CD4-positive, alpha-beta T cell treated with Interleukin-21 for 1 hour (primary cell): ENCODE results near the gene SLX9.

Experiments used
- DNase-seq: peaks from one replicate; pipeline ENCODE4 v3.0.0-alpha.2; 2020

The SLX9 gene

GRCh38 chr21:44993321-44994046, 53.7 kb downstream of the SLX9 start:
- no peak for DNase-seq

GRCh38 chr21:44994047-44994694, 54.3 kb downstream of the SLX9 start:
- DNase-seq = no peak

- no peak for DNase-seq
Measured at GRCh38 chr21:44994695-44995342, 55.0 kb downstream of the SLX9 start.

GRCh38 chr21:44995343-44995941, 55.6 kb downstream of the SLX9 start:
- DNase-seq = no peak

GRCh38 chr21:44996096-44996495, 56.3 kb downstream of the SLX9 start:
- DNase-seq = no peak

- DNase-seq = no peak
Measured at GRCh38 chr21:44996501-44996921, 56.7 kb downstream of the SLX9 start.

GRCh38 chr21:44996983-44997936, 57.4 kb downstream of the SLX9 start:
- no peak for DNase-seq

- DNase-seq = no peak
Measured at GRCh38 chr21:44998086-44998620, 58.3 kb downstream of the SLX9 start.

- DNase-seq = no peak
Measured at GRCh38 chr21:44998621-44999427, 59.0 kb downstream of the SLX9 start.

- no peak for DNase-seq
Measured at GRCh38 chr21:44999428-44999971, 59.7 kb downstream of the SLX9 start.

GRCh38 chr21:44999972-45000636, 60.3 kb downstream of the SLX9 start:
- no peak for DNase-seq

- no peak for DNase-seq
Measured at GRCh38 chr21:45000637-45001133, 60.9 kb downstream of the SLX9 start.

GRCh38 chr21:45001134-45002095, 61.6 kb downstream of the SLX9 start:
- DNase-seq = no peak

- DNase-seq = no peak
Measured at GRCh38 chr21:45002381-45003204, 62.8 kb downstream of the SLX9 start.

GRCh38 chr21:45003331-45004058, 63.7 kb downstream of the SLX9 start:
- no peak for DNase-seq

- DNase-seq = no peak
Measured at GRCh38 chr21:45004059-45004422, 64.2 kb downstream of the SLX9 start.

- no peak for DNase-seq
Measured at GRCh38 chr21:45004481-45005247, 64.8 kb downstream of the SLX9 start.
